GM19043 (cell line): ENCODE results near the gene TTC4.

Experiments used
- ATAC-seq: cut with Tn5 transposase; IDR thresholded peaks from one replicate; pipeline ENCODE4 v1.9.1; 2021; ENCODE audit warnings: low read depth; ENCODE audit not compliant: unreplicated experiment

Gene TTC4

GRCh38 chr1:54703471-54703870, 12.2 kb upstream of the TTC4 start:
- ATAC-seq, result no peak

- ATAC-seq, result no peak
Observed at GRCh38 chr1:54705153-54705552, 10.5 kb upstream of the TTC4 start.

GRCh38 chr1:54706419-54706818, 9.2 kb upstream of the TTC4 start:
- no peak for ATAC-seq

GRCh38 chr1:54708385-54708784, 7.3 kb upstream of the TTC4 start:
- ATAC-seq, result no peak

GRCh38 chr1:54709547-54710292, 5.9 kb upstream of the TTC4 start:
- no peak for ATAC-seq

- no peak for ATAC-seq
Observed at GRCh38 chr1:54710434-54710833, 5.2 kb upstream of the TTC4 start.

- ATAC-seq, result no peak
Observed at GRCh38 chr1:54710841-54711240, 4.8 kb upstream of the TTC4 start.

GRCh38 chr1:54711536-54711935, 4.1 kb upstream of the TTC4 start:
- ATAC-seq, result no peak

GRCh38 chr1:54714881-54715492, 674 bp upstream of the TTC4 start:
- ATAC-seq, result no peak

GRCh38 chr1:54716299-54717047, 812 bp downstream of the TTC4 start:
- ATAC-seq, result no peak

- no peak for ATAC-seq
Observed at GRCh38 chr1:54721719-54722118, 6.1 kb downstream of the TTC4 start.

- ATAC-seq, result no peak
Observed at GRCh38 chr1:54723985-54724384, 8.3 kb downstream of the TTC4 start.

- no peak for ATAC-seq
Observed at GRCh38 chr1:54724771-54725170, 9.1 kb downstream of the TTC4 start.

GRCh38 chr1:54728027-54728426, 12.4 kb downstream of the TTC4 start:
- no peak for ATAC-seq

GRCh38 chr1:54736685-54737084, 21.0 kb downstream of the TTC4 start:
- no peak for ATAC-seq

GRCh38 chr1:54738244-54738643, 22.6 kb downstream of the TTC4 start:
- ATAC-seq, result no peak

- no peak for ATAC-seq
Observed at GRCh38 chr1:54741531-54741930, 25.9 kb downstream of the TTC4 start.

GRCh38 chr1:54742282-54742681, 26.6 kb downstream of the TTC4 start:
- no peak for ATAC-seq

GRCh38 chr1:54743416-54744226, 28.0 kb downstream of the TTC4 start:
- ATAC-seq, result no peak

- no peak for ATAC-seq
Observed at GRCh38 chr1:54744696-54745095, 29.0 kb downstream of the TTC4 start.

GRCh38 chr1:54745274-54745673, 29.6 kb downstream of the TTC4 start:
- no peak for ATAC-seq
